Measurements from ENCODE around the gene MMEL1. TPM values are rescaled to one million over a fixed set of nuclear protein-coding genes. Genes with fewer than 3 reads are reported as not detected.
"Not testable (repeated sequence)": the region's sequence is repeated elsewhere in the genome, so short reads cannot be mapped to it uniquely, and the experiment has no call there.

Gene MMEL1, protein sequence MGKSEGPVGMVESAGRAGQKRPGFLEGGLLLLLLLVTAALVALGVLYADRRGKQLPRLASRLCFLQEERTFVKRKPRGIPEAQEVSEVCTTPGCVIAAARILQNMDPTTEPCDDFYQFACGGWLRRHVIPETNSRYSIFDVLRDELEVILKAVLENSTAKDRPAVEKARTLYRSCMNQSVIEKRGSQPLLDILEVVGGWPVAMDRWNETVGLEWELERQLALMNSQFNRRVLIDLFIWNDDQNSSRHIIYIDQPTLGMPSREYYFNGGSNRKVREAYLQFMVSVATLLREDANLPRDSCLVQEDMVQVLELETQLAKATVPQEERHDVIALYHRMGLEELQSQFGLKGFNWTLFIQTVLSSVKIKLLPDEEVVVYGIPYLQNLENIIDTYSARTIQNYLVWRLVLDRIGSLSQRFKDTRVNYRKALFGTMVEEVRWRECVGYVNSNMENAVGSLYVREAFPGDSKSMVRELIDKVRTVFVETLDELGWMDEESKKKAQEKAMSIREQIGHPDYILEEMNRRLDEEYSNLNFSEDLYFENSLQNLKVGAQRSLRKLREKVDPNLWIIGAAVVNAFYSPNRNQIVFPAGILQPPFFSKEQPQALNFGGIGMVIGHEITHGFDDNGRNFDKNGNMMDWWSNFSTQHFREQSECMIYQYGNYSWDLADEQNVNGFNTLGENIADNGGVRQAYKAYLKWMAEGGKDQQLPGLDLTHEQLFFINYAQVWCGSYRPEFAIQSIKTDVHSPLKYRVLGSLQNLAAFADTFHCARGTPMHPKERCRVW
- not detected for total RNA-seq (2021; fragmentation: NEBNext Ultra II Directional; extraction: Animal tissue kit (Norgen Biotek cat#: 25700))
- long read RNA-seq, result 0 reads

DNA sequence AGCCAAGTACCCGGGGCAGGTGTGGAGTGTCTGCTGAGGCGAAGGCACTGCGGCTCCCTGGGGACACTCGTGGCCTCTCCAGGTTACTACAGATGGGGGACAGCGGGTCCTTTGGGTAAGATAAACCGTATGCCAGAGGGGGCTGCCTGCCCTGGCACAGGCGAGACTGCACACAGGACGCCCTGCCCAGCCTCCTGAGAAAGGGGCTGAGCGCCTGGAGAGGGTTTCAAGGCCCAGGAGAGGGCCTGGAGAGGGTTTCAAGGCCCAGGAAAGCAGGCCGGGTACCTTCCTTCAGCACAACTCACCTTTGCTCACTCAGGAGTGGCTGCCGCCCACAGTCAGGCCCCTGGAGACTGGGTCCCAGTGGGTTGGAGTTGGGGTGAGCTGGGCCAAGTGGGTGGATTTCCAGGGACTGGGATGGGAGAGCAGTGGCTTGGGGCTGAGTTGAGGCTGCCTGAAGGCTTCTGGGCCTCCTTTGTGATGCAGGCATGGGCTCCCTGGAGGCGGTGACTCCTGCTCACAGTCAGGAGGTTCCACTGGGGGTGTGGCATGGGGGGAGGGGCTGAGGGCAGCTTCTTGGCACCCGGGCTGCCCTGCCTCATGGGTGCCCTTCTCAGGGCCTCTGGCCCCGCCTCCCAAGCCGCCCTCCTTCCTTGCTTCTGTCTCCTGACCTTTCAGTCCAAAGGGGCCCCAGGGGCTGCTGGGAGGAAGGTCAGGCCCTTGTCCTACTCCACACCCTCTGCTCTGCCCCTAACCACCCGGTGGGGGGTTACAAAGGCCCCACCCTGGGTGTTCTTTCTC lies at the start of gene MMEL1:
TSS of gene MMEL1 (minus strand) at position 456 of the 801 bp plus-strand sequence. CDS start 3,532 bp downstream, outside the sequence.
- peaks cover 36% of the 10 kb centered on the region for H3K9me3 Mint-ChIP-seq
- H3K27me3 Mint-ChIP-seq (ENCODE audit: insufficient read depth), result peaks cover 9% of the 10 kb centered on the region
- H3K4me1 Mint-ChIP-seq (ENCODE audit: low read depth), result no peaks in the 10 kb centered on the region
- H3K27ac Mint-ChIP-seq, result no peak within 1 kb of the TSS
- DNase-seq, result no peak
- no peak within 1 kb of the TSS for H3K4me3 Mint-ChIP-seq
- TF ChIP-seq CTCF (IDR thresholded peaks at IDR 0.05), result no peak
- peaks cover 21% of the 10 kb centered on the region for H3K36me3 Mint-ChIP-seq (ENCODE audit: low read depth)

DNA sequence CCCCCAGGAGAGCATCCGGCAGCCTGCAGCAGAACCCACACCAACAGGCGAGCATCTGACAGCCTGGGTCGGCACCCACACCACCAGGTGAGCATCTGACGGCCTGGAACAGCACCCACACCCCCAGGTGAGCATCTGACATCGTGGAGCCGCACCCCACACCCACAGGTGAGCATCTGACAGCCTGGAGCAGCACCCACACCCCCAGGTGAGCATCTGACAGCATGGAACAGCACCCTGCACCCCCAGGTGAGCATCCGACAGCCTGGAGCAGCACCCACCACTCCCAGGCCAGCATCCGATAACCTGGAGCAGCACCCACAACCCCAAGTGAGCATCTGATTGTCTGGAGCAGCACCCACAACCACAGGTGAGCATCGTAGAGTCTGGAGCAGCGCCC lies 43.9 kb upstream of the MMEL1 start:
- not testable (repeated sequence) for H3K4me1 Mint-ChIP-seq (ENCODE audit: low read depth); DNase-seq; H3K27ac Mint-ChIP-seq; H3K27me3 Mint-ChIP-seq (ENCODE audit: insufficient read depth); H3K36me3 Mint-ChIP-seq (ENCODE audit: low read depth); H3K9me3 Mint-ChIP-seq; H3K4me3 Mint-ChIP-seq

- H3K4me1 Mint-ChIP-seq (ENCODE audit: low read depth); H3K27me3 Mint-ChIP-seq (ENCODE audit: insufficient read depth); H3K36me3 Mint-ChIP-seq (ENCODE audit: low read depth); H3K9me3 Mint-ChIP-seq; H3K4me3 Mint-ChIP-seq; DNase-seq; H3K27ac Mint-ChIP-seq: not testable (repeated sequence)
Observed at GRCh38 chr1:2671656-2672055, 38.8 kb upstream of the MMEL1 start.

GRCh38 chr1:2659806-2660205 lies 27.0 kb upstream of the MMEL1 start:
- DNase-seq; H3K4me3 Mint-ChIP-seq; H3K27me3 Mint-ChIP-seq (ENCODE audit: insufficient read depth); H3K27ac Mint-ChIP-seq; H3K4me1 Mint-ChIP-seq (ENCODE audit: low read depth): not testable (repeated sequence)
- Mint-ChIP-seq H3K36me3 (ENCODE audit: low read depth) (peaks cover 11% of the 10 kb centered on the region), H3K9me3 (peaks cover 13% of the 10 kb centered on the region)

DNA sequence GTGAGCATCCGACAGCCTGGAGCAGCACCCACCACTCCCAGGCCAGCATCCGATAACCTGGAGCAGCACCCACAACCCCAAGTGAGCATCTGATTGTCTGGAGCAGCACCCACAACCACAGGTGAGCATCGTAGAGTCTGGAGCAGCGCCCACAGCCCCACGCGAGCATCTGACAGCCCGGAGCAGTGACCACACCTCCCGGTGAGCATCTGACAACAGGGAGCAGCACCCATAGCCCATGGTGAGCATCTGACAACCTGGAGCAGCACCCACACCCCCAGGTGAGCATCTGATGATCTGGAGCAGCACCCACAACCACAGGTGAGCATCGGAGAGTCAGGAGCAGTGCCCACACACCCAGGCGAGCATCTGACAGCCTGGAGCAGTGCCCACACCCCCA lies 25.1 kb upstream of the MMEL1 start:
- H3K9me3 Mint-ChIP-seq, result peaks cover 32% of the 10 kb centered on the region

DNA sequence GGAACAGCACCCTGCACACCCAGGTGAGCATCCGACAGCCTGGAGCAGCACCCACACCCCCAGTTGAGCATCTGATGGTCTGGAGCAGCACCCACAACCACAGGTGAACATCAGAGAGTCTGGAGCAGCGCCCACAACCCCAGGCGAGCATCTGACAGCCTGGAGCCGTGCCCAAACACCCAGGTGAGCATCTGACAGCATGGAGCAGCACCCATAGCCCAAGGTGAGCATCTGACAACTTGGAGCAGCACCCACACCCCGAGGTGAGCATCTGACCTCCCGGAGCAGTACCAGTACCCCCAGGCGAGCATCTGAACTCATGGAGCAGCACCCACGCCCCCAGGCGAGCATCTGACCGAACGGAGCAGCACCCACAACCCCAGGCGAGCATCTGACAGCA lies 24.3 kb upstream of the MMEL1 start:
- peaks cover 40% of the 10 kb centered on the region for H3K9me3 Mint-ChIP-seq
- not testable (repeated sequence) for H3K4me1 Mint-ChIP-seq (ENCODE audit: low read depth); H3K27ac Mint-ChIP-seq; H3K27me3 Mint-ChIP-seq (ENCODE audit: insufficient read depth); H3K4me3 Mint-ChIP-seq; DNase-seq
- peaks cover 38% of the 10 kb centered on the region for H3K36me3 Mint-ChIP-seq (ENCODE audit: low read depth)

More for the DNA sequence above, 25.1 kb upstream of the MMEL1 start:
- H3K36me3 Mint-ChIP-seq (ENCODE audit: low read depth), result peaks cover 30% of the 10 kb centered on the region
- H3K4me1 Mint-ChIP-seq (ENCODE audit: low read depth); H3K4me3 Mint-ChIP-seq; H3K27me3 Mint-ChIP-seq (ENCODE audit: insufficient read depth); H3K27ac Mint-ChIP-seq; DNase-seq: not testable (repeated sequence)

- peaks cover 40% of the 10 kb centered on the region for H3K36me3 Mint-ChIP-seq (ENCODE audit: low read depth)
- not testable (repeated sequence) for H3K27ac Mint-ChIP-seq; H3K27me3 Mint-ChIP-seq (ENCODE audit: insufficient read depth); H3K4me1 Mint-ChIP-seq (ENCODE audit: low read depth); H3K4me3 Mint-ChIP-seq
- DNase-seq, result peak; percentile 15
- H3K9me3 Mint-ChIP-seq, result peaks cover 43% of the 10 kb centered on the region
Observed at GRCh38 chr1:2655598-2656434, 23.0 kb upstream of the MMEL1 start.

- not testable (repeated sequence) for H3K27me3 Mint-ChIP-seq (ENCODE audit: insufficient read depth); H3K27ac Mint-ChIP-seq; H3K4me3 Mint-ChIP-seq; H3K4me1 Mint-ChIP-seq (ENCODE audit: low read depth)
- peaks cover 43% of the 10 kb centered on the region for H3K9me3 Mint-ChIP-seq
- H3K36me3 Mint-ChIP-seq (ENCODE audit: low read depth), result peaks cover 40% of the 10 kb centered on the region
- peak; percentile 11 for DNase-seq
Observed at GRCh38 chr1:2654443-2654948, 21.7 kb upstream of the MMEL1 start.

DNA sequence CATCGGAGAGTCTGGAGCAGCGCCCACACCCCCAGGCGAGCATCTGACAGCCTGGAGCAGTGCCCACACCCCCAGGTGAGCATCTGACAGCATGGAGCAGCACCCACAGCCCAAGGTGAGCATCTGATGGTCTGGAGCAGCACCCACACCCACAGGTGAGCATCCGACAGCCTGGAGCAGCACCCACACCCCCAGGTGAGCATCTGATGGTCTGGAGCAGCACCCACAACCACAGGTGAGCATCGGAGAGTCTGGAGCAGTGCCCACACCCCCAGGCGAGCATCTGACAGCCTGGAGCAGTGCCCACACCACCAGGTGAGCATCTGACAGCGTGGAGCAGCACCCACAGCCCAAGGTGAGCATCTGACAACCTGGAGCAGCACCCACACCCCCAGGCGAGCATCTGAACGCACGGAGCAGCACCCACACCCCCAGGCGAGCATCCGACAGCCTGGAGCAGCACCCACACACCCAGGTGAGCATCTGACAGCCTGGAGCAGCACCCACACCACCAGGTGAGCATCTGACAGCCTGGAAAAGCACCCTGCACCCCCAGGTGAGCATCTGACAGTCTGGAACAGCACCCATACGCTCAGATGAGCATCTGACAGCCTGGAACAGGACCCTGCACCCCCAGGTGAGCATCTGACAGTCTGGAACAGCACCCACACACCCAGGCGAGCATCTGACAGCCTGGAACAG lies 21.1 kb upstream of the MMEL1 start:
- not testable (repeated sequence) for H3K27me3 Mint-ChIP-seq (ENCODE audit: insufficient read depth); H3K4me1 Mint-ChIP-seq (ENCODE audit: low read depth); H3K4me3 Mint-ChIP-seq; H3K27ac Mint-ChIP-seq
- peaks cover 40% of the 10 kb centered on the region for H3K36me3 Mint-ChIP-seq (ENCODE audit: low read depth)
- peaks cover 47% of the 10 kb centered on the region for H3K9me3 Mint-ChIP-seq
- DNase-seq, result peak; percentile 37

DNA sequence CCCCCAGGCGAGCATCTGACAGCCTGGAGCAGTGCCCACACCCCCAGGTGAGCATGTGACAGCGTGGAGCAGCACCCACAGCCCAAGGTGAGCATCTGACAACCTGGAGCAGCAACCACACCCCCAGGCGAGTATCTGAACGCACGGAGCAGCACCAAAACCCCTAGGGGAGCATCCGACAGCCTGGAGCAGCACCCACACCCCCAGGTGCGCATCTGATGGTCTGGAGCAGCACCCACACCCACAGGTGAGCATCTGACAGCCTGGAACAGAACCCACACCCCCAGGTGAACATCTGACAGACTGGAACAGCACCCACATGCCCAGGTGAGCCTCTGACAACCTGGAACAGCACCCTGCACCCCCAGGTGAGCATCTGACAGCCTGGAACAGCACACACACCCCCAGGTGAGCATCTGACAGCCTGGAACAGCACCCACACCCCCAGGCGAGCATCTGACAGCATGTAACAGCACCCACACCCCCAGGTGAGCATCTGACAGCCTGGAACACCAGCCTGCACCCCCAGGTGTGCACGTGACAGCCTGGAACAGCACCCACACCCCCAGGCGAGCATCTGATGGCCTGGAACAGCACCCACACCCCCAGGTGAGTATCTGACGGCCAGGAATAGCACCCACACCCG lies 20.2 kb upstream of the MMEL1 start:
- Mint-ChIP-seq H3K9me3 (peaks cover 55% of the 10 kb centered on the region), H3K36me3 (ENCODE audit: low read depth) (peaks cover 42% of the 10 kb centered on the region)
- H3K27me3 Mint-ChIP-seq (ENCODE audit: insufficient read depth); H3K27ac Mint-ChIP-seq; H3K4me1 Mint-ChIP-seq (ENCODE audit: low read depth); H3K4me3 Mint-ChIP-seq: not testable (repeated sequence)
- peak; percentile 38 for DNase-seq

All from HFFc6 (cell line).